GM19351 (cell line): ENCODE data around the gene RFNG.

ENCODE experiments used
- ATAC-seq: cut with Tn5 transposase; IDR thresholded peaks from one replicate; pipeline ENCODE4 v1.9.1; 2021; ENCODE audit warnings: mild to moderate bottlenecking, moderate library complexity; ENCODE audit not compliant: unreplicated experiment

Gene RFNG

GRCh38 chr17:82029990-82030469, 21.6 kb downstream of the RFNG start:
- no peak for ATAC-seq

- no peak for ATAC-seq
Measured at GRCh38 chr17:82029391-82029790, 22.2 kb downstream of the RFNG start.

- no peak for ATAC-seq
Measured at GRCh38 chr17:82028966-82029365, 22.6 kb downstream of the RFNG start.

- ATAC-seq = no peak
Measured at GRCh38 chr17:82028246-82028645, 23.4 kb downstream of the RFNG start.

GRCh38 chr17:82025401-82026107, 26.1 kb downstream of the RFNG start:
- ATAC-seq = no peak

GRCh38 chr17:82024859-82025258, 26.8 kb downstream of the RFNG start:
- ATAC-seq = no peak

GRCh38 chr17:82023447-82024241, 28.0 kb downstream of the RFNG start:
- ATAC-seq = no peak

- ATAC-seq = peak; percentile 89
Measured at GRCh38 chr17:82022981-82023446, 28.6 kb downstream of the RFNG start, which contains the start of gene LRRC45. Gene LRRC45, plus strand, starts transcription at chr17:82023305. Its CDS starts 339 bp downstream, at chr17:82023644.

- ATAC-seq = no peak
Measured at GRCh38 chr17:82022310-82022980, 29.2 kb downstream of the RFNG start, which contains the start of gene CENPX. Gene CENPX, minus strand, starts transcription at chr17:82022878. Its CDS starts 17 bp downstream, at chr17:82022861.

GRCh38 chr17:82021900-82022309, 29.7 kb downstream of the RFNG start:
- ATAC-seq = no peak

- no peak for ATAC-seq
Measured at GRCh38 chr17:82021107-82021899, 30.3 kb downstream of the RFNG start.

- ATAC-seq = no peak
Measured at GRCh38 chr17:82020572-82021106, 31.0 kb downstream of the RFNG start.

GRCh38 chr17:82019690-82020571, 31.7 kb downstream of the RFNG start:
- ATAC-seq = no peak

GRCh38 chr17:82018989-82019689, 32.5 kb downstream of the RFNG start:
- ATAC-seq = no peak

GRCh38 chr17:82018152-82018988, 33.2 kb downstream of the RFNG start:
- no peak for ATAC-seq

- no peak for ATAC-seq
Measured at GRCh38 chr17:82017612-82018151, 33.9 kb downstream of the RFNG start.

- no peak for ATAC-seq
Measured at GRCh38 chr17:82016875-82017459, 34.6 kb downstream of the RFNG start.
